RPMI8226 (cell line): ENCODE measurements around the gene PTPRCAP.
A peak's percentile ranks its signal among the peaks of the same experiment; 100 is the strongest.
"Not testable (repeated sequence)": the region's sequence is repeated elsewhere in the genome, so short reads cannot be mapped to it uniquely, and the experiment has no call there.

Source experiments
- DNase-seq: peaks from one replicate; pipeline ENCODE4 v3.0.0-alpha.2; 2015

The PTPRCAP gene

GRCh38 chr11:67437082-67437808 lies at the start of gene PTPRCAP:
Gene PTPRCAP, minus strand, starts transcription at chr11:67437682. Its CDS starts 63 bp downstream, at chr11:67437619.
- no peak for DNase-seq

- DNase-seq: no peak
Observed at GRCh38 chr11:67486481-67487195, 49.2 kb upstream of the PTPRCAP start.

GRCh38 chr11:67485873-67486361 lies 48.4 kb upstream of the PTPRCAP start:
- DNase-seq: peak; percentile 81

- peak; percentile 43 for DNase-seq
Observed at GRCh38 chr11:67484847-67485311, 47.4 kb upstream of the PTPRCAP start.

GRCh38 chr11:67483831-67484665 lies 46.6 kb upstream of the PTPRCAP start:
- no peak for DNase-seq

GRCh38 chr11:67482827-67483798 lies 45.6 kb upstream of the PTPRCAP start, which contains the start of gene AIP:
Gene AIP, plus strand, starts transcription at chr11:67483026. Its CDS starts 133 bp downstream, at chr11:67483159.
- DNase-seq: peak; percentile 100

- no peak for DNase-seq
Observed at GRCh38 chr11:67482275-67482826, 44.9 kb upstream of the PTPRCAP start.

GRCh38 chr11:67477344-67478050 lies 40.0 kb upstream of the PTPRCAP start:
- DNase-seq: not testable (repeated sequence)

GRCh38 chr11:67476692-67477091 lies 39.2 kb upstream of the PTPRCAP start:
- DNase-seq: not testable (repeated sequence)

- DNase-seq: no peak
Observed at GRCh38 chr11:67472882-67473281, 35.4 kb upstream of the PTPRCAP start.

- DNase-seq: no peak
Observed at GRCh38 chr11:67470337-67471002, 33.0 kb upstream of the PTPRCAP start.

GRCh38 chr11:67469508-67469811 lies 32.0 kb upstream of the PTPRCAP start:
- no peak for DNase-seq

- DNase-seq: peak; percentile 97
Observed at GRCh38 chr11:67468759-67469507, 31.5 kb upstream of the PTPRCAP start, which contains the start of gene TMEM134. Gene TMEM134, minus strand, starts transcription at chr11:67469251. Its CDS starts 59 bp downstream, at chr11:67469192.

GRCh38 chr11:67468456-67468758 lies 30.9 kb upstream of the PTPRCAP start:
- peak; percentile 56 for DNase-seq

- DNase-seq: peak; percentile 80
Observed at GRCh38 chr11:67468056-67468455, 30.6 kb upstream of the PTPRCAP start.

- peak; percentile 75 for DNase-seq
Observed at GRCh38 chr11:67466962-67467771, 29.7 kb upstream of the PTPRCAP start.

- DNase-seq: no peak
Observed at GRCh38 chr11:67466367-67466766, 28.9 kb upstream of the PTPRCAP start.

GRCh38 chr11:67465530-67465929 lies 28.0 kb upstream of the PTPRCAP start:
- not testable (repeated sequence) for DNase-seq

- no peak for DNase-seq
Observed at GRCh38 chr11:67465189-67465510, 27.7 kb upstream of the PTPRCAP start.
